ENCODE data around the gene C3orf20.

DNA sequence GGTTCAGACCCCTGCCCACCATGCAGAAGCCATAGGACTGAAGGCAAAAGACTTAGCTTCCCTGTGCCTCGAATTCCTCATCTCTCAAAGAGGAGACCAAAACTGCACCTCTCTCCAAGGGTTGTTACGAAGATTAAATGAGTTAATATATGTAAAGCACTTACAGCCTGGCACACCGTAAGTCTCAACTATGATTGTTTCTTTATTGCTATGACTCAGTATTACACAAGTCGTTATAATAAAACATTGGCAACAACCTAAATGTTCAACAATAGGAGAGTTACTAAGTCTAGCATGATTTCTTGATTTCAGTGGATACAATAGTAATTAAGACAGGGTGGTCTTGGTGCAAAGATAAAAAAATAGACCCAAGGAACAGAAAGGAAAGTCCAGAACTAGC is 124.2 kb downstream of the C3orf20 start:
- TF ChIP-seq CTCF (IDR thresholded peaks at IDR 0.05) (no peak), POLR2A (IDR thresholded peaks at IDR 0.05; ENCODE audit: low read depth) (no peak), POLR2AphosphoS5 (IDR thresholded peaks at IDR 0.05) (no peak), EP300 (IDR thresholded peaks at IDR 0.05) (no peak)
